HG03108 (cell line): ENCODE measurements around the gene TMEM120B.
"Not testable (repeated sequence)": the region's sequence is repeated elsewhere in the genome, so short reads cannot be mapped to it uniquely, and the experiment has no call there.

Experiments used
- ATAC-seq: cut with Tn5 transposase; IDR thresholded peaks from one replicate; pipeline ENCODE4 v1.9.1; 2021; ENCODE audit warnings: moderate library complexity; ENCODE audit not compliant: unreplicated experiment

TMEM120B gene

GRCh38 chr12:121712461-121713256 is at the start of gene TMEM120B:
Gene TMEM120B (plus strand): TSS chr12:121712752. CDS start chr12:121712896, 144 bp downstream.
- peak; percentile 84 for ATAC-seq

GRCh38 chr12:121663610-121663929 is 49.0 kb upstream of the TMEM120B start:
- ATAC-seq = no peak

- ATAC-seq = not testable (repeated sequence)
These were observed 45.7 kb upstream of the TMEM120B start for GRCh38 chr12:121666829-121667228.

DNA sequence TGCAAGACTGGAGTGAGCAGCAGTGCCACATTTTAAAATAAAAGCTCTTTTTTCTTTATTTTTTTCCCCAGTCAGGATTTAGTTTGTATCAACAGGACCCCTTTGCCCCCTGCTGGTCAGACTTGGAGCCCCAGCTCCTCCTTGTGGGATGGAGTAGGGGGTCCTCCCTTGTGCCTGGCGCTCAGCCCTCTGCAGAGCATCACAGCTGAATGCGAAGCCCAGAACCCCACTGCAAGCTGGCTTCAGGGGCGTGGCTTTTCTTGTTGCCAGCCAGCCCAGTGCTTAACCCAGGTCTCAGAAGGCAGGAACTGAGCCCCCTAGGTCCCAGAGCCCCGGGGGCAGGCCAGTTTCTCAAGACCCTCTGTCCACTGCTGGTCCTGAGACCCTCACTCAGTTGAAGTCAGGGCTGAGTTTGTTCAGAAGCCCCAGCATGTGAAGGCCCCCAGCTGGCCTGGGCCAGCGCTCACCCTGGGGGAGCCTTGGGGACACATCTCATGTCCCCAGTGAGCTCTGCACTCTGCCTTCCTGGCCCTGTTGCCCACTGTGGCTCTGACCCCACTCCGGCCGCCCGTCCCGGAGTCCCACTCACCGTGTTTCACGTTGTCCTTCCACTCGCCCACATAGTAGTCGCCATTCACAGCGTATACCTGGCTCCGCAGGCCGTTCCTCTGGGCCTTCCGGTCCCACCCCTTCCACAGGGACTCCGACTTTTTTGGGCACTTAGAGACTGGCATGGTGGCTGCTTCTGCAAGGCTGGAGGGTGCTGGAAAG is 43.6 kb upstream of the TMEM120B start:
- ATAC-seq = no peak

DNA sequence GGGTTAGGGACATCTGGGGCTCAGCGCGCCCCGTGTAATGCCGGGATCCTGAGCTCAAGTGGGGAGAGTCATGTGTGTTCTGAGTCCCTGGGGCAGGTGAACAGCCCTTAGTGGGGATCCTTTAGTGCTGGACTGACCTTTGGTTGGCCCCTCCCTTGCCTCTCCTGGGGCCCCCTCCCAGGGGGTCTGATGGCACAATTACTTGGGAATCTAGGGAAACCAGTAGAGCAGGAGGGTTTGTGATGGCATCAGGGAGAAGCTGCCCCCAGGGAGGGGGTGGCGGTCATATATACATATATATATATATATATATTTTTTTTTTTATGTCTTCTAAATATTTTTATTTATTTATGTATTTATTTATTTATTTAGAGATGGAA is 43.0 kb upstream of the TMEM120B start, which contains the start of gene MORN3:
Gene MORN3 (minus strand): TSS at position 134 of the 380 bp plus-strand sequence. CDS start 171 bp downstream, outside the sequence.
- ATAC-seq = no peak

- ATAC-seq = no peak
These were observed 39.5 kb upstream of the TMEM120B start for GRCh38 chr12:121673013-121673511.

- no peak for ATAC-seq
These were observed 36.4 kb upstream of the TMEM120B start for GRCh38 chr12:121676190-121676589.

GRCh38 chr12:121678305-121678704 is 34.2 kb upstream of the TMEM120B start:
- ATAC-seq = no peak

DNA sequence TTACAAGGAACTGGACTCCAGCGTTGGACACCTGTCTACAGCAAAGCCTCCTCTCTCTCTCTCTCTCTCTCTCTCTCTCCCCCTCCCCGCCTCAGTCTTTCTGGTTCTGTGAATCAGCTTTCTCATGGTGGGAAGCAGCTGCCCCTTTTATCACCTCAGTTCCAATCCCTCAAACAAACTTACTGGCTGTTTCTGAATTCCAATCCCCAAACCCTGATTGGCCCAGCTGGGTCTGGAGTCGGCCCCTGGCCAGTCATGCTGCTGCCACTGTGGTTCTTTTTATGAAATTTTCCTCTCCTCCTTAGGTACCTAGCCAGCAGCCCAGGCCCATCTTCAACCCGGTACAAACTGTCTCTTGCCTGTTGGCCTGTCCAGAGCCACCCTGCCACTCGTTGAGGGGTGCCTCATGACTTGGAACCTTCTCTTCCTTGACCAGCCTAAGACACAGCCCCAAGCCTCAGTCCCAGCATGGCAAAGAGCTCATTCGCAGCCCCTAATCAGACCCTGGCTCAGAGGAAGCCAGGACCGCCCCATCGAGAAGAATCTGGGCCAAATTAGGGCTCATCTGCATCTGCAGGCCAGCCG is 33.7 kb upstream of the TMEM120B start:
- ATAC-seq = no peak

GRCh38 chr12:121679661-121680197 is 32.8 kb upstream of the TMEM120B start:
- ATAC-seq = not testable (repeated sequence)

DNA sequence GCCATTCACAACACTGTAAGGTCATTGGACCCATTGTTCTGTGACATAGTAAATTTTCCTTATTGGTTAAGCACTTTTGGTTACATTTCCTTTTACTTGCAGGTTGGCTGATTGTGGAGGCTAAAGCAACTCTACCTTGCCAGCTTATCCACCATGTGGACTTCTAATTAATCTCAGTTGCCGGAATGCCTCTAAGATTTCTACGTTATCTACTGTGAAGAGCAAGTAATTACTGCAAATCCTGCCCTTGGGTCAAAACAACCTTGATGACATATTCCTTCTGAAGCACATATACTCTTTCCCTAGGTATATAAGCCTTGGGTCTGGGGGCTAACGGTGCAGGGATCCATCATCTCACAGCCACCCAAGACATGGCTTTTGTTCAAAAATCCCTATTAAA is 23.6 kb upstream of the TMEM120B start:
- no peak for ATAC-seq

GRCh38 chr12:121689430-121689829 is 23.1 kb upstream of the TMEM120B start:
- ATAC-seq = no peak

- ATAC-seq = not testable (repeated sequence)
These were observed 19.8 kb upstream of the TMEM120B start for GRCh38 chr12:121692744-121693143.

DNA sequence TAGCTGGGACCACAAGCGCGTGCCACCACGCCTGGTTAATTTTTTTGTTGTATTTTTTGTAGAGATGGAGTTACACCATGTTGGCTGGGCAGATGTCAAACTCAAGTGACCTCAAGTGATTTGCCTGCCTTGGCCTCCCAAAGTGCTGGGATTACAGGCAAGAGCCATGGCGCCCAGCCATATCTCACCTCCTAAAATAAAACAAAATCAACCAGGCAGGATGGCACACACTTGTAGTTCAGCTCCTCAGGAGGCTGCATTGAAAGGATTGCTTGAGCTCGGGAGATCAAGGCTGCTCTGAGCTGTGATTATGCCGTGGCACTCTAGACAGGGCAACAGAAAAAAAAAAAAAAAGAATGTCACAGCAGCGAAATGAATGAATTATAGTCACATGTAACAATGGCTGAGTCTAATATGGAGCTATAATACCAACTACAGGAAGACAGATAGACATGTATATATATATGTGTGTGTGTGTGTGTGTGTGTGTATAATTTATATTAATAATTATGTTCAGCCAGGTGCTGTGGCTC is 19.3 kb upstream of the TMEM120B start:
- ATAC-seq = no peak

DNA sequence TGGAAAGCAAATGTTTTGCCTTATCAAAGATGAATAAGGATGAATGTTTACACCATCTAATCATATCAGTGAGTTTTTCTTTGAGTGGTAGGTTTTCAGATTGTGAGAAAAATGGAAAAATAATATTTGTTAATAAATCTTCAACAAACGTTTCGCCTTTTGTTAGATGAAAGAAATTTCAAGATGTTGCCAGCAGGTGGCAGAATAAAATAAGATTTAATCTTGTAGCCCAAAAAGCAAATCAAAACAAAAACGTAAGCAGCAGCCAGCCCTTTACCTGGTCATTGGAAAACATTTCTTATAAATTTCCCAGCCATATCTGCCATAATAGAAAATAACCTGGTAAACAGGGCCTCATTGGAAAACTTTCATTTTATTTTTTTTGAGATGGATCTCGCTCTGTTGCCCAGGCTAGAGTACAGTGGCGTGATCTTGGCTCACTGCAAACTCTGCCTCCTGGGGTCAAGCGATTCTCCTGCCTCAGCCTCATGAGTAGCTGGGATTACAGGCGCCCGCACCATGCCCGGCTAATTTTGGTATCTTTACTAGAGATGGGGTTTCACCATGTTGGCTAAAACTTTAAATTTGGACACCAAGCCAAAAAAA is 15.4 kb upstream of the TMEM120B start:
- no peak for ATAC-seq

DNA sequence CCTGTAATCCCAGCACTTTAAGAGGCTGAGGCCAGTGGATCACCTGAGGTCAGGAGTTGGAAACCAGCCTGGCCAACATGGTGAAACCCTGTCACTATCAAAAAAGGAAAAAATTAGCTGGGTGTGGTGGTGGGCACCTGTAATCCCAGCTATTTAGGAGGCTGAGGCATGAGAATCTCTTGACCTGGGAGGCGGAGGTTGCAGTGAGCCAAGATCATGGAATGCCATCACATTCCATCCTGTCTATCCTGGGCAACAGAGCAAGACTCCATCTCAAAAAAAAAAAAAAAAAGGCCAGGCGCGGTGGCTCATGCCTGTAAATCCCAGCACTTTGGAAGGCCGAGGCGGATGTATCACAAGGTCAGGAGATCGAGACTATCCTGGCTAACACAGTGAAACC is 14.7 kb upstream of the TMEM120B start:
- ATAC-seq = not testable (repeated sequence)

GRCh38 chr12:121701667-121702277 is 10.8 kb upstream of the TMEM120B start:
- no peak for ATAC-seq

- ATAC-seq = no peak
These were observed 9.6 kb upstream of the TMEM120B start for GRCh38 chr12:121702944-121703343.

DNA sequence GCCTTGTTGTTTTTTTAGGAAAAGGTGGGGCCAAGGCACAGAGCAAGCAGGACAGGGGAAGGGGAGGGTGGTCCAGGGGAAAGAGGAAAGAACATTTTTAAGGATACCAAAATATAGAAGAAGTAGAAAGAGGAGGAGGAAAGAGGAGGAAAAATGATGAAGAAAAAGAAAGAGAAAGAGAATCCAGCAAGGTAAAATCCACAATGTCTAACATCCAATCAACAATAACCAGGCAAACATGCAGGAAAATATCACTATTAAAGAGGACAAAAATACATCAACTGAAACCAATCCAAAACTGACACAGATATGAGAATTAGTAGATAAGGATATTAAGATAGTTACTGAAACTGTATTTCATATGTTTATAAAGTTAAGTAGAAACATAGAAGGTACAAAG is 7.0 kb upstream of the TMEM120B start:
- no peak for ATAC-seq
